Suppressor macrophage treated with lipopolysaccharide for 4 hours (primary cell): ENCODE results near the gene CTXN1.
"Not testable (repeated sequence)": the region's sequence is repeated elsewhere in the genome, so short reads cannot be mapped to it uniquely, and the experiment has no call there.

Experiments
- DNase-seq: peaks from one replicate; pipeline ENCODE4 v3.0.0-alpha.2; 2020

CTXN1 gene

DNA sequence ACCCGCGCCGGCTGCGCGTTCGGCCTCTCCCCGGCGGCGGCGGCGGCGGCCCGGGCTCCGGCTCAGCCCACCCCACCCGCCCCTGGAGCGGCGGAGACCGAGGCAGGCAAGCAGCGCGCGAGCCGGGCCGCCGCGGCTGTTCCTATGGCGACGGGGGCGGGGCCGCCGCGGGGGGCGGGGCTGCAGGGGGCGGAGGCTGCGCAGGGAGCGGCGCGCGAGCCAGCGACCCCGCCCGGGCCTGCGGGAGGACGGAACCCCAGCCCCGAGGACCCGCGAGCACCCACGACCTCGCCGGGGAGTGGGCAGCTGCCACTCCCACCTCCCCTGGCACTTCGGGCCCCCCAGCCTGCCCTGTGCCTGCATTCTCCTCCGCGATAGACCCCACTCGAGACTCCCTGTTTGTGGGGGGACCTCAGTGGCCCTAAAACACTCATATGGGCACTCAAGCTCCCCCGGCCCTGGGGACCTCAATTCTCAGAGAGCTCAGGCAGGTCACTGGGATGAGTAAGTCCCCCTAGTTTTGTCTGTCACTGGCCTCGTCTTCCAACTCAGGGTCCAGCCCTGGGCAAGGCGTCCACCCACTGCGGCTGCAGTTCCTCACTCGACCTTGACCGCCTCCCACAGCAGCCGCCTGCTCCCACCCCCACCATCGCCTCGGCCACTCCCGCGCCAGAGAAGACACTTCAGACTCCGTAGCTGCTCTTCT lies at the start of gene CTXN1:
CTXN1 (minus strand) TSS at position 115 of the 706 bp plus-strand sequence. CDS start 597 bp downstream, outside the sequence.
- DNase-seq: peak; percentile 62

DNA sequence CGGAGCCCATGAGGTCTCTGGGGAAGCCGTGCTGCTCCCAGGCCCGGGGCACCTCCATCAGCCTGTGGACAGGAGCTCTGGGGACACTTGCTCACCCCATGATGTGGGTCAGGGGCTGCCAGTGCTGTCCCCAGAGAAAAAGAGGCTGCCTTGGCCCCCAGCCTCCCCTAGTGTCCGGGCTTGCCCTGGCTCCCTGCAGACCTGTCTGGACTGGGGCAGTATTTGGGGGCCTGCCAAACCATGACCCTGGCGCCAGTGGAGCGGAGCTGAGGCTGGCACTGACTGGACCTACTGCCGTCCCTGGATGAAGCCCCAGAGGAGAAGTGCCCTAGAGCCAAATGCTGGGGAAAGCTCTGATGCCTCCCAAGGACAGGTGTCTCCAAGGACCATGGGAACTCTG lies 49.1 kb upstream of the CTXN1 start:
- no peak for DNase-seq

DNA sequence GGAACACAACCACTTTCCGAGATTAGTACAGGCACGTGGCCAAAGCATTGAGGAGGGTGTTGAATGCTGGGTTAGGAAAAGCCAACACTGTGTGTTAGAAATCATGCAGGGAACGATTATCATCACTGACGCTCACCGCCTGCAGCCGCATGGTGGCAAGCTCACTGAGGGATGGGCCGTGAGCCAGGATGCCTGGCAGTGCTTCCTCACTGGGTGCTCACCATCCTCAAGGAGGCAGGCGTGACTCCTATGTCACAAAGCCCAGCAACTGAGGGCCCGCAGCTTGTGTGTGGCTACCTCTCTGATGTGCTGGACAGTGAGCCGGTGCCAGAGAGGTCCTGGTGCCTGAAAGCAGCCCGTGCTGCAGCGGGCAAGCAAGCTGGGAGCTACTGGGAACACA lies 47.9 kb upstream of the CTXN1 start:
- no peak for DNase-seq

DNA sequence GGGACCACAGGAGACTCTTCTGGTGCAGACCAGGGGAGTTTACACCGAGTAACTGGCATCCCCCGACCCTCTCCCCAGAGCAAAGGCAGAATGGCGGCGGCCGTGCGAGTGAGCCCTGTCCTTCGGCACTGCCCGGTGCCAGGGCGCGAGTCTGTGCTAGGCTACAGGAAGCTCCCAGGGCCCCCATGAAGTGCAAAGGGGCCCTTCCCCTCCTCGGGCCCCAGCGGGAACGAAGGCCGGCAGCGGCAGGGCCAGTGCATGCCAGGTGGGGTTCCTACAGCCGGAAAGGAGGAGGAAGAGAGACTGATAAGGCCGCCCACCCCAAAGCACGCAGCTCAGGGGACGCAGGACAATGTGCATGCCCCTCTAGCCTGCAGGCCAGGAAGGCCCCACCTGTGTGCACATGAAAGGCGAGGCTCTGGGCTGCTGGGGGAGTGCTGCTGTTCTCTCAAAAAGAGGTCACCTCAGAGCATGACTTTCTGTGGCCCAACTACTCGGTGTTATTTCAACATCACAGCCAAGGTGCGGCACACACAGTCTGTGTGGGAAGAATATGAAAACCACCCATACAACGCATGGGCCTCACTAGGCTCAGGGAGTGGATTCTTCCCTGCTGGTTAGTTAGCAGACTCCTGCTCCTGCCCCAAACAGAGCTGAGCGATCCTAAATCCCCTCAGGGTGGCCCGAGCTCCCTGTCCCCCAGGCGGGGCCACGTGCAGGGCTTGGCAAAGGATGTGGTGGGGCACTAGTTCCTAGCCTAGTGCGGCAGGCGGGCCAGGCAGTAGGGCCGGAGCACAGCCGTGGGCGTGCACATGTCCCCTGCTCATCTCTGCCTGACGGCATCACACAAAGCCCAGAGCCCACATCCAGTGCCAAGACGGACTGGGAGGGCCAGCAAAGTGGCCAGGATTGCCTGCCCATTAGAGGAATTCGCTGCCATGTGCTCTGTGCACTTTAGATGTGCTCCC lies 45.9 kb upstream of the CTXN1 start:
- DNase-seq: no peak

DNA sequence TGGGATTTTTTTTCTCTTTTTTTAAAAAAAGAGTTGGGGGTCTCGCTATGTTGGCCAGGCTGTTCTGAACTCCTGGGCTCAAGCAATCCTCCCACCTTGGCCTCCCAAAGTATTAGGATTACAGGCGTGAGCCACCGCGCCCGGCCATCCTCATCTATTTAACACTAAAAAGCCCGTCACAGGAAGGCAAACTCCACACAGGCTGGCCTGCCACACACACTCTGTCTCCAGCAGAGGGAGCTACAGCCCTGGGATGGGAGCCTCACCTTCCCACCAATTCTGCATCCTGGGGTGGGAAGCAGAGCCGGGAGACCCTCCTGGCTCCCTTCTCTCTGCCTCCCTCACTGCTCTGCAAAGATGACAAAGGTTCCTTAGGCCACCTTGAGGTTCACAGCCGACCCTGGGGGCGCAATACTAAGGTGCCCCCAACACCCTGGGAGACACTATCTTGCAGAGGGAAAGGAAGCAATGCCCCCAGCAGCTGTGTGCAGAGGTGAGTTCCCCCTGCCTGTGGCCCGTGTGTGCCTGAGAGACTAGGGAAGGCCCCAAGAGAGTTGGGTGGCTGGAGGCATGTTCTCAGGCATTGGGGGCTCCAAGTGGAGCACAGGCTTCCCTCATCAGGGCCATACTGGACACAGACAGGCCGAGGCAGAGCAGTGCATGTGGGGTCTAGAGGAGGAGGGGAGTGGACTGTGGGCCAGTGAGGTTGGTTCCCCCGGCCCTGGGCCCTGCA lies 44.9 kb upstream of the CTXN1 start:
- DNase-seq: peak; percentile 59

DNA sequence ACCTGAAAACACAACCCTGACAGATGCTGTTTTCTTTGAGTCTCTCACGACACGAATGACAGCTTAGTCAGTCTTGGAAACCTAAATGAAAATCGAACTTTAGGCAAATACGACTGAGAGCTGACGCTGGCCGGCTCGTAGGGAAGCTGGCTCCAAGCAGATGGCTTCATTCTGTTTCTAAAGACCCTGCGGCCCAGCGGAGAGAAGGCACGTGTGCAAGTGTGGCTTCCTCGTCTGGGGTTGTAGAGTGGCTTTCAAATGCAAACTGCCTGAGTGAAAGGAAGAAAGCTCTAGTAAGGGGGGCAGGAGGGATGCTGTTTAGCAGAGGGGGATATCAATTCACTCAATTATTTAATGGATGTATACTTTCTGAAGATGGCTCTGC lies 43.6 kb upstream of the CTXN1 start:
- no peak for DNase-seq

DNA sequence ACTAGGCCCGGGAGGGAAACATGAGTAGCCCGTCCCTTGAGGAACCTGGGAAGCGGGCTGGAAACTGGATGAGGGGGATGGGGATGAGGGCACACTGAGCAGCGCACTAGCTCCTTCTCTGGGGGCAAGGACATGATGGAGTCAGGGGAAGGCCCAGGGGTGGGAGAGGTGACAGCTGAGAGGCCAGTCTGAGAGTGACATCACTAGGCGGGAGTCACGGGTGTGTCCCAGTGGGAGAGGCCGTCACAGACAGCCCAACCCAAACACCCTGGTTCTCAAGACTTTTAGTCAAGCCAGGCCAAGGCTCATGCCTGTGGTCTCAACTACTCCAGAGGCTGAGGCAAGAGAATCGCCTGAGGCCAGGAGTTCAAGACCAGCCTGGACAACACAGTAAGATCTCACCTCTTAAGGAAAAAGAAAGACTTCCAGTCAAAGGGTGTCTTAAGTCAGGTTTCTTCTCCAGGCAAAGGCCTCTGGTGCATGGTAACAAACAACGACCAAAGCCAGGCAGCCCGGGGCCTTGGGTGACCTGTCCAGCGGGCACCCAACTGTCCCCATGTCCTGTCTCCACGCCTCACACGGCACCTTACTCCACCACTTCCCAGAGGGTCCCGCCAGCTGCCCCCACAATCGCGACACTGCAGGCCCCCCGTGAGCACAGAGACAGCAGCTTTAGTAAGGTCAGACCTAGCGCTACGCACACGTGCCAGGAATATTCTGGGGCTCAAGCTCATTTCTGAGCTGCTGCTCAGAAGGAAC lies 43.0 kb upstream of the CTXN1 start:
- DNase-seq: no peak

DNA sequence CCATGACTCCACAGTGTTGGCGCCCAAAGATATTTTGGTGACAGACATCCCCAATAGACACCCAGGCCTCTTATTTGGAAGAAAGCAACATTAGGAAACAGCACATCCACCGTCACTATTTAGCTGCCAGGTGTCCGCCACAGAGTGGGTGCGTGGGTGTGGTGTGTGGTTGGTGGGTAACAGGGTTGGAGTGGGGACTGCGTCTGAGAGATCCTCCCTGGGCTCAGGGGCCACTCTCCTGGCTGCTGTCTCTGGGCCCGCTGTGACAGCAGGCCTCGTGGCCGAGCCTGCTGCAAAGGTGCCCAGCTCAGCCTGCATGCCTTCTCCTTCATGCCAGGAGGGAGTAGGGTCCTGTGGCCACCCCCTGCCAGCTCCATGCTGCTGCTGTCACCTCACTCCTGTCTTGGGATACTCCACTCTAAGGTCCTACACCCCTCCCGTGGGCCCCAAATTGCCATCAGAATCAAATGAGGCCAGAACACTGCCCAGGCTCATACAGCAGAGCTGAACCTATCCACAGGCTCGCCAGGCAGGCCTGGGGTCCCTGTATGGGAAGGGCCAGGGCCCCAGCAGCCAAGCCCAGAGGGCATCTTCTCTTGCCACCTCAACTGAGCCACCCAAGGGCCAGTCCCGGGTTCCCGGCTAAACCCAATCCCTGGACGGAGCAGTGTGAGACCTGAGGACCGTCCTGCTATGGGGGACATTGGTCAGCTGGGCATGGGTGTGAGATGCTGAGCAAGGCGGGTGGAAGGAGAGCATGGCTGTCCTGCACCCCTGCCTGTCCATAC lies 42.3 kb upstream of the CTXN1 start:
- DNase-seq: no peak

DNA sequence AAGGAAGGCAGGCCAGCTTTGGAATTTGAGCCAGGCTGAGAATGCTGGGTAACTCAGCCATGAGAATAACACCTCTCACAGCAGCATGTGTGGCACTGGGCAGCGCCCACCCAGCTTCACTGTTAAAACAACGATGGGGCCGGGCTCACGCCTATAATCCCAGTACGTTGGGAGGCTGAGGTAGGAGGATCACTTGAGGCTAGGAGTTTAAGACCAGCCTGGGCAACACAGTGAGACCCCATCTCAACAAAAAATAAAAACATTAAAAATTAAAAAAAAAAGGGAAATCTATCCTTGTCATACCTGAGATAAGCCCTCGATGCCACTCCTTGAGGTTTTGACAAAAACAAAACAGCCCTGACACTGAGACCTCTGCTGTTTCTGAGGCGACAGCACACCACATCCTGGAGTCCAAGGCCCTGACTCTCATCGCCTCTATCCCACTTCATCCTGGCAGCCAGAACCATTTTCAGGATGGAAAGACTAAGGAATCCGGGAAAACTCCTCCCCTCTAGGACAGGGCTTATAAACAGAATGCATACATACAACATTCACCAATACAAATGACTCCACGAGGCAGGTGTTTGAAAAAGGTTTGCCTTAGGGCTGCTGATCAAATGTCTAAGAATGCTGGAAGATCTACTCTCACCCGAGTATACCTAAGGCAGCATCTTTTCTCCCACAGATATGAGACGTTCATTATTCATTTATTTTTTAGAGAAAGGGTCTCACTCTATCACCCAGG lies 40.2 kb upstream of the CTXN1 start:
- DNase-seq: no peak

DNA sequence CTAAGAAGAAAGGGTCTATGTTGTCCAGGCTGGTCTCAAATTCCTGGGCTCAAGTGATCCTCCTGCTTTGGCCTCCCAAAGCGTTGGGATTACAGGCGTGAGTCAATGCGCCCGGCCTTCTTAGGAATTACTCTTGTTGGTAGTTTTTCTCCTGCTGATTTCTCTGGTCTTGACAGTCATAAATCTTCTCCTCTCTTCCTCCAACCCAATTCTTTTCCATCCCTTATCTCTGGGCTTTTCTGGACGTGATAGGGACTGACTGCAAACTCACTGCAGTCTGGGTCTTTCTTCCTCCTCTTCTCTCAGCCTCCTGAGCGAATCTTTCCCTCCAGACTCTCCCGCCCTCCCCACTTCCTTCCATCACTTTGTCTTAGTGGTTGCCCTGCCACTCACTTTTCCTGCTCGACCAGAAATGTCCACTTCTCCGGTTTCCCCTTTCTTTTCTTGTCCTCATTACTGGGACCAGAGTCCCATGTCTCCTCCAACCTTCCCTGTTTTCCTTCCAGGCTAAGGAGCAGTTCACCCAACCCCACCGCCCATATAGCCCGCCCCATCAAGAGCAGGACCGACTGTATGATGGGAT lies 39.4 kb upstream of the CTXN1 start:
- no peak for DNase-seq

DNA sequence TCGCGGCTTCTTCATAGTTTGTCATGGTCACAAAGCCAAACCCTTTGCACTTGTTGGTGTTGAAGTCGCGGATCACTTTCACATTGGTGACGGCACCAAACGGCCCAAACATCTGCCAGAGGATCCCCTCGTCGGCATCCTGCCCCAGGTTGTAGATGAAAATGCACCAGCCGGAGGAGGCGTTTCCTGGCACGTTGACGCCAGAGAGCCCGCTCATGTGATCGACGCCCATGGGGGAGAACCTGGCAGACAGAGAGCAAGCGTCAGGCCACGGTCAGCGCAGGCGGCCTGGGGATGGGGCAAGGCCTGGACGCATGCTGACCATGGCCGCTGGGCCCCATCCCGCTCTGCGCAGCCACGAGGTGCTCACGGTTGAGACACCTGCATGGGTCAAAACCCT lies 37.6 kb upstream of the CTXN1 start:
- no peak for DNase-seq

DNA sequence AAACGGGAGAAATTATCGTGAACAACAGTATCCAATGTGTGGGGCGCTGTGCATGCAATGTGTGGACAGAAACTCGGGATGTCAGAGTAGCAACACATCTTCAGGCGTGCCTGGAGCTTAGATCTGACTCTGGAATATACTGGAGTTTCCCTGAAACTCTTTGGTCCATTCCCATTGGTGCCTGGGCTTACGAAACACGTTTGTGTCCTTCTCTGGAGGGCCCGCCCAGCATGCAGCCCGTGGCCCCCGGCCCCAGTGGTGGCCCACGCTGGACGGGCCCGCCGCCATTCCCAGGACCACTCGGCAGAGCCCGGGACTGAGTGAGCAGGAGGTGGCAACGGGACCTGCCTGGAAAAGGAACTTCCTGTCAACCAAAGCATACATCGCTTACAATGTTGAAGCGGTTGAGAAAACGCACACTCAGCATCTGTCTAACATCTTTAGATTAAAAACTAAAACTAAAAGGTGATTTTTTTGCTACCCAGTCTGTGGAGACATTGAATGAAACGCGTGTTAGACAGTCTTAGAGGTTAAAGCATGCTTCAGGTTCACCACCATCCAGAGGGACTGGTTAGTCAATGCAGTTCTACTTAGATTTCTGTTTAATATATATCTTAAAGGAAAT lies 36.8 kb upstream of the CTXN1 start:
- DNase-seq: no peak

DNA sequence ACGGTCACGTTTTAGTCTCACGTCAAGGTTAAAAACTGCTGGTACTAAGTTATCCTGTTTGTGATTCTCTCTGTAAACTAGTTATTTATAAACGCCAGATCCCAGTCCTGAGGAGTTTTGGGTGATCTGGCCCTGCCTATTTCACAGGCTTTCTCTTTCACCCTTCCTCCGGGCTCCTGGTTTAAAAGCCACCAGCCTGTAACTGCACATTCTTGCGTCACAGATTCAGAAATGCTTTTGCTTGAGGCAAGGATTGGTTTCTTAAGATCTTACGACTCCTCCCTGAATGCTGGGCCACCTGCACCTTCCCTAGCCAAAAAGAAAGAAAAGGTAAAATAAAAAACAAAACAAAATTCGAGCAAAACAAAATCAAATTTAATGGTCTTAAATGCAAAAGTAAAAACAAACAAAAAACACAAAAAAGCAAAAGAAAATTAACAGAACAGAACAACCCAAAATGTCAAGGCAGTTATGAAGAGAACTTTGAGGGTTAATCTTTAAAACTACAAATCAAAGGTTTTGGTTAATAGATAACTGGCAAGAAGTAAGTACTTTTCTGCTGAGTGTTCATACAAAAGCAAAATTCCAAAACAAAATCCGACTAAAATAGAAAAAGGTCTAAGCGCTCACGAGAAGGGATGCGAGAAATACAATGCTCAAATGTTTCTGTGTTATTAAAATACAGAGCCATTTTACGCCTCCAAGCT lies 36.1 kb upstream of the CTXN1 start:
- DNase-seq: no peak

DNA sequence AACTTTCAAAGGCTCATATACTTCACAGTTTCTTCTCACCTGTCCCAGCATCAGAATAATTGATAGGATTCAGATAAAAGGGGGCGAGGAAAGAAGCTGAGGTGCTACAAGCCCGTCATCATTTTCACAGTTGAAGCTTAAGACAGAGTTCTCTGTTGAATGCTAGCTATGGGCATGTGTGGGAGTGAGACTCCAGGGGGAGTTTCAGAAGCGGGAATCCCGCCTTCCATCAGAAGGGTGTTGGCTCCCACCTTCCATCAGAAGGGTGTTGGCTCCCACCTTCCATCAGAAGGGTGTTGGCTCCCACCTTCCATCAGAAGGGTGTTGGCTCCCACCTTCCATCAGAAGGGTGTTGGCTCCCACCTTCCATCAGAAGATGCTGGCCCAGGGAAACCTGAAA lies 35.1 kb upstream of the CTXN1 start:
- DNase-seq: not testable (repeated sequence)

DNA sequence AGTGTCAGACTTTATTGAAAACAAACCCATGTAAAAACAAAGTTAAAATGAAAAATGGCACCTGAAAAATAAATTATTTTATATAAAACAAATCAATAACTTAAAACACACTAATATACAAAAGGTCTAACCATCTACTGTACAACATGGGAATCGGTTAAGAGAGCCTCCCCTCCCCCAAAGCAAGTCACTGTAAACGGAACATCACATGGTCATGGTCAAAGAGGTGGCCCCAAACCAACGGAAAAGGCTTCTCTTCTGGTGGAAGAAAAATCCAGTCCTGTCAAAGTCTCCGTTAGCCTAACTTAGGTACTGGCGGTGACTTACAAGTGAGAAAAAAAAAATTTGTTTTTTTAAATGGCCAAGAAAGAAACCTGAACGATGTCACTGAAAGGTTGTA lies 33.3 kb upstream of the CTXN1 start:
- DNase-seq: no peak

DNA sequence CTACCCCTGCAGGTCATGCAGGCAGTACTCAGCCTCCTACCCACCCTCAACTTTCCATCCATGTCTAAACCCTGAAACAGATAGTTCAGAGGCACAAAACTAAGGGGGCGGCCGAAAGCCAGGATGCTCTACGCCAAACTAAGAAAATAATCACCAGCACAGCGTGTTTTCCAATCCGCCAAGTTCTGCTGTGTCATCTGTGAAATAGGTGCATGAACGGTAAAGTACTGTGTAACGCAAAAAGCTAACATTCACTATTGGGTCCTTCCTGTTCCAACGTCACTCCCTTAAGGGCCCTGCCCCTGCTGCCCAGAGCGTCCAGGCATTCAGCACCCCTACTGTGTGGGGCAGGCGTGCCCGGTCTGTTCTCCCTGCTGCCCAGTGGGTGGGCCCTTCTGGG lies 29.8 kb upstream of the CTXN1 start:
- no peak for DNase-seq

DNA sequence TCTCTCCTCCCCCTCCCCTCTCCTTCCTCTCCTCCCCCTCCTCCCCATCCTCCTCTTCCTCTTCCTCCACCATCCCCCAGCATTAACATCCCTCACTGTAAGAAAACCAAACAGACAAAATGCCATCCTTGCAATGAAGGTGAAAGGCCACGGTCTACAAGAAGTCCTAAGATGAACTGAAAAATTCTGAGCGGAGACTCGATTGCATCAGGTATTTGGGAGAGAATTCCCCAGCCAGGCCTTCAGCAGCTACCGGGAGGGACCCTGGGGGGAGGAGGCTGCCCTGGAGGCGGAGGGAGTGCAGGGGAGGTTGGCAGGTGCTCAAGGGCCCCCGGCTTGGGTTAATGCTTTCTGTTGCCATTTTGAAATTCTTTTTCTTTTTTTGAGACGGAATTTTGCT lies 27.6 kb upstream of the CTXN1 start:
- no peak for DNase-seq

DNA sequence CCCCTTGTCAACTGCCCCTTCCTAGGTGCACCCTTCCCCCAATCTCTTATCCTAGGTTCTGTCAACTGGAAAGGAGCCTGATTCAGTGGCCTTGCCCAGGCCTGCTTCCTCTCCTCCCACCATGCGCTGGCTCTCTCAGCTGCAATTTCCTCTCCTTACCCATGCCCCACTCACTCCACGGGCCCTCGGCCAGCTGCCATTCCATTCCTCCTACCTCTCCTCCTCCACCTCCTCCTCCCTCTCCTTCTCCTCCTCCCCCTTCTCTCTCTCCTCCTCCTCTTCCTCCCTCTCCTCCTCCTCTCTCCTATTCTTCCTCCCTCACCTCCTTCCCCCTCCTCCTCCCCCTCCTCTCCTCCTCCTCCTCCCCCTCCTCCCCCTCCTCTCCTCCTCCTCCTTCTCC lies 27.1 kb upstream of the CTXN1 start:
- no peak for DNase-seq

DNA sequence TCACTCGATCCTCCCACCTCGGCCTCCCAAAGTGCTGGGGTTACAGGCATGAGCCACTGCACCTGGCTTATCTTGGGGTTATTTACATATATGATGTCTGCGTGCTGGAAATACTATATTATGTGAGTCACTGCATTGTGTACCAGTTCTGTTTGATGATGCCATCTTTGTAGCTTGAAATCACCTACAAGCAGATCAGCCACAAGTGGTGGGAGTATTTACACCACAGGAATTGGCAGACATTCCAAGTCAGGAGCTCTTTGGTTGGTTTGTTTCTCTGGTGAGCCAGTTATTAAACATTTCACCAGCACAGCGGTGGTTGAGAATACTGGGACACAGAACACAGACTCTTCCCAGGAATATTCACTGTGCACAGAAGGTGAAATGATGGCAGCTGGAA lies 22.0 kb upstream of the CTXN1 start:
- DNase-seq: no peak
